ENCODE results near the gene RAB8B.

The RAB8B gene

GRCh38 chr15:63260791-63261190 lies 71.4 kb downstream of the RAB8B start:
- no peaks in the 10 kb centered on the region for H3K4me1 ChIP-seq (ENCODE audit: low read length)
- H3K27ac ChIP-seq (ENCODE audit: low read length) = no peak overlapping the region
- no peaks in the 10 kb centered on the region for H3F3A ChIP-seq (ENCODE audit: insufficient read depth, low read length)
- no peak overlapping the region for H2AFZ ChIP-seq (ENCODE audit: low read length)
- no peak for TF ChIP-seq EZH2 (optimal IDR thresholded peaks at IDR 0.05; ENCODE audit: low read depth, low read length)
- TF ChIP-seq EZH2phosphoT487 (IDR thresholded peaks at IDR 0.05; ENCODE audit: low read length) = no peak
- no peak for TF ChIP-seq CTCF (IDR thresholded peaks at IDR 0.05; ENCODE audit: low read length)
- H3K36me3 ChIP-seq (replicated peaks; ENCODE audit: insufficient read depth, low read length) = no peaks in the 10 kb centered on the region
- H3K4me3 ChIP-seq (ENCODE audit: low read length) = no peak overlapping the region
- H3K27me3 ChIP-seq (replicated peaks; ENCODE audit: insufficient read depth, low read length) = no peaks in the 10 kb centered on the region
- no peak for DNase-seq
- H3K4me2 ChIP-seq (ENCODE audit: low read depth, low read length) = no peak overlapping the region
- no peaks in the 10 kb centered on the region for H3K79me2 ChIP-seq (ENCODE audit: low read length)
- H3K9me2 ChIP-seq (replicated peaks; ENCODE audit: insufficient read depth, low read length) = no peaks in the 10 kb centered on the region
- no peak overlapping the region for H3K9ac ChIP-seq (ENCODE audit: low read length)
- no peaks in the 10 kb centered on the region for H3K9me3 ChIP-seq (replicated peaks; ENCODE audit: insufficient read depth, low read length)
- H4K20me1 ChIP-seq (ENCODE audit: insufficient read depth, low read length) = no peaks in the 10 kb centered on the region

- Histone ChIP-seq H3K9ac (ENCODE audit: low read length) (no peak overlapping the region), H3K9me3 (replicated peaks; ENCODE audit: insufficient read depth, low read length) (no peaks in the 10 kb centered on the region), H3F3A (ENCODE audit: insufficient read depth, low read length) (no peaks in the 10 kb centered on the region), H3K4me2 (ENCODE audit: low read depth, low read length) (no peak overlapping the region), H3K27ac (ENCODE audit: low read length) (no peak overlapping the region), H3K4me1 (ENCODE audit: low read length) (no peaks in the 10 kb centered on the region), H3K79me2 (ENCODE audit: low read length) (no peaks in the 10 kb centered on the region), H3K4me3 (ENCODE audit: low read length) (no peak overlapping the region), H3K36me3 (replicated peaks; ENCODE audit: insufficient read depth, low read length) (no peaks in the 10 kb centered on the region), H4K20me1 (ENCODE audit: insufficient read depth, low read length) (no peaks in the 10 kb centered on the region), H2AFZ (ENCODE audit: low read length) (no peak overlapping the region), H3K27me3 (replicated peaks; ENCODE audit: insufficient read depth, low read length) (no peaks in the 10 kb centered on the region), H3K9me2 (replicated peaks; ENCODE audit: insufficient read depth, low read length) (no peaks in the 10 kb centered on the region)
- TF ChIP-seq EZH2phosphoT487 (IDR thresholded peaks at IDR 0.05; ENCODE audit: low read length) (no peak), CTCF (IDR thresholded peaks at IDR 0.05; ENCODE audit: low read length) (no peak), EZH2 (optimal IDR thresholded peaks at IDR 0.05; ENCODE audit: low read depth, low read length) (no peak)
- DNase-seq = no peak
Observed at GRCh38 chr15:63261311-63261710, 71.9 kb downstream of the RAB8B start.

GRCh38 chr15:63263519-63263918 lies 74.1 kb downstream of the RAB8B start:
- Histone ChIP-seq H3K27ac (ENCODE audit: low read length) (no peak overlapping the region), H3K36me3 (replicated peaks; ENCODE audit: insufficient read depth, low read length) (no peaks in the 10 kb centered on the region), H3K4me3 (ENCODE audit: low read length) (no peak overlapping the region), H3K79me2 (ENCODE audit: low read length) (no peaks in the 10 kb centered on the region), H3K9me3 (replicated peaks; ENCODE audit: insufficient read depth, low read length) (no peaks in the 10 kb centered on the region), H3K4me2 (ENCODE audit: low read depth, low read length) (no peak overlapping the region), H3K9me2 (replicated peaks; ENCODE audit: insufficient read depth, low read length) (no peaks in the 10 kb centered on the region), H3K27me3 (replicated peaks; ENCODE audit: insufficient read depth, low read length) (no peaks in the 10 kb centered on the region), H3K4me1 (ENCODE audit: low read length) (no peaks in the 10 kb centered on the region), H2AFZ (ENCODE audit: low read length) (no peak overlapping the region), H4K20me1 (ENCODE audit: insufficient read depth, low read length) (no peaks in the 10 kb centered on the region), H3F3A (ENCODE audit: insufficient read depth, low read length) (no peaks in the 10 kb centered on the region), H3K9ac (ENCODE audit: low read length) (no peak overlapping the region)
- DNase-seq = no peak
- TF ChIP-seq EZH2 (optimal IDR thresholded peaks at IDR 0.05; ENCODE audit: low read depth, low read length) (no peak), EZH2phosphoT487 (IDR thresholded peaks at IDR 0.05; ENCODE audit: low read length) (no peak), CTCF (IDR thresholded peaks at IDR 0.05; ENCODE audit: low read length) (no peak)

All from MM.1S (cell line).